HCT116 (cell line): ENCODE measurements around the gene NEURL4. TPM values are rescaled to one million over a fixed set of nuclear protein-coding genes. Genes with fewer than 3 reads are reported as not detected.
A peak's percentile ranks its signal among the peaks of the same experiment; 100 is the strongest.

ENCODE experiments used
- CBX3 ChIP-seq: IDR thresholded peaks from 2 replicates; pipeline ENCODE4 v1.6.1; 2012; ENCODE audit warnings: low read depth
- EGR1 ChIP-seq: IDR thresholded peaks from 2 replicates; pipeline ENCODE4 v1.6.1; 2012; ENCODE audit warnings: low read depth
- EZH2phosphoT487 ChIP-seq: fragments of 200-600 bp; IDR thresholded peaks from 2 replicates; pipeline ENCODE4 v1.6.1; 2018; ENCODE audit warnings: antibody characterized with exemption, borderline replicate concordance
- REST ChIP-seq: IDR thresholded peaks from 2 replicates; pipeline ENCODE4 v1.6.1; 2012; ENCODE audit warnings: low read depth
- ZBTB33 ChIP-seq: IDR thresholded peaks from 2 replicates; pipeline ENCODE4 v1.6.1; 2011; ENCODE audit warnings: mild to moderate bottlenecking, low read length, moderate library complexity; ENCODE audit not compliant: insufficient replicate concordance; ENCODE audit errors: extremely low read depth
- ZFX ChIP-seq: fragments of 450-650 bp; IDR thresholded peaks from 2 replicates; pipeline ENCODE4 v1.6.1; 2017
- total RNA-seq: library from RNA; stranded (reverse); gene quantifications from one replicate; pipeline ENCODE4 v1.2.1, GENCODE V29; 2021; ENCODE audit not compliant: unreplicated experiment
- TF ChIP-seq, protein P1 (sequence below), 3 experiments: fragments of 200-600 bp in 1 of 3; sonication (generic) in 1 of 3; IDR thresholded peaks in 2 of 3; conservative IDR thresholded peaks in 1 of 3; 2 replicates each; pipeline ENCODE4 v1.5.1; 2012 to 2017; ENCODE audit warnings: low read depth in 2 of 3, low read length in 2 of 3, antibody characterized with exemption in 1 of 3, borderline replicate concordance in 1 of 3, control low read depth in 1 of 3, mild to moderate bottlenecking in 1 of 3, mixed read lengths in 1 of 3, mixed run types in 1 of 3, moderate library complexity in 1 of 3; ENCODE audit not compliant: insufficient read depth in 1 of 3
- TF ChIP-seq, protein P2 (sequence below): IDR thresholded peaks from 2 replicates; pipeline ENCODE4 v1.6.1; 2012

Gene NEURL4
- total RNA-seq, 1 experiment from 2014 or later: 56.9 TPM

DNA sequence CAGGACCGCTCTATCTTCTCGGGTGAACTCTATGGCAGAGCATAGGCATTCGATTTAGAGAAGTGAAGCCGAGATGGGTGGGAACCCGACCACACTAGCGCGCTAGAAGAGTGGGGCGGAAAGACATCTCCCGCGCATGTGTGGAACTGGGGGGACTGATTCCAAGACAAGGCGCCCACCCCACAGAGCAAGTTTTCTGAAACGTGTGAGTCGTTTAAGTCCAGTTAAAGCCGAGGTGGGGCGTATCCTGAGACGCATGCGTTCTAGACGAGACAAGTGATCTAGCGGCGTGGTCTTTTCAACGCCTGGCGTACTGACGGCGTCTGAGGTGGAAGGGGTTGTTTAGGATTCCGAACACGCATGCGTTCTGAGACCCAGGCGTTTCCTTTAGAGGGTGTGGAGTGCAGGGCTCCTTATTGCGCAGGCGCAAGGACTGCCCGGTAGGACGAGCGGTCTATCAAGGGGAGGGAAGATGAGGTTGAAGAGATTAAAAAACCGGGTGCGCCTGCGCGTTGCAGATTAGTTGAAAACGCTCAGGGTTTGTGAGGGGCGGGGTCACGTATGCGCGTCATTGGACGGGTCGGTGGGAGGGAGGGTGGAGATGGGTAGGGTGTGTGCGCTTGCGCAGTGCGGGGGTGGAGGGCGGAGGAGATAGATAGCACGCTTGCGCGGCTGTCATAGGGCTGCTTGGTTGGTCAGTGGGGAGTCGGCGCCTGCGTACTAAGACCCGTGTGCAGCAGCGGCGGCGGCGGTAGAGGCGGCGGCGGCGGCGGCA lies 22.0 kb downstream of the NEURL4 start, which contains the start of gene EIF5A (continued):
- TF ChIP-seq ZBTB33 (no peak), EZH2phosphoT487 (no peak), ZFX (no peak), CBX3 (no peak), REST (no peak), EGR1 (peak; percentile 100)
- TF ChIP-seq, protein P1, sequence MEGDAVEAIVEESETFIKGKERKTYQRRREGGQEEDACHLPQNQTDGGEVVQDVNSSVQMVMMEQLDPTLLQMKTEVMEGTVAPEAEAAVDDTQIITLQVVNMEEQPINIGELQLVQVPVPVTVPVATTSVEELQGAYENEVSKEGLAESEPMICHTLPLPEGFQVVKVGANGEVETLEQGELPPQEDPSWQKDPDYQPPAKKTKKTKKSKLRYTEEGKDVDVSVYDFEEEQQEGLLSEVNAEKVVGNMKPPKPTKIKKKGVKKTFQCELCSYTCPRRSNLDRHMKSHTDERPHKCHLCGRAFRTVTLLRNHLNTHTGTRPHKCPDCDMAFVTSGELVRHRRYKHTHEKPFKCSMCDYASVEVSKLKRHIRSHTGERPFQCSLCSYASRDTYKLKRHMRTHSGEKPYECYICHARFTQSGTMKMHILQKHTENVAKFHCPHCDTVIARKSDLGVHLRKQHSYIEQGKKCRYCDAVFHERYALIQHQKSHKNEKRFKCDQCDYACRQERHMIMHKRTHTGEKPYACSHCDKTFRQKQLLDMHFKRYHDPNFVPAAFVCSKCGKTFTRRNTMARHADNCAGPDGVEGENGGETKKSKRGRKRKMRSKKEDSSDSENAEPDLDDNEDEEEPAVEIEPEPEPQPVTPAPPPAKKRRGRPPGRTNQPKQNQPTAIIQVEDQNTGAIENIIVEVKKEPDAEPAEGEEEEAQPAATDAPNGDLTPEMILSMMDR (IDR thresholded peaks at IDR 0.05 in 2 of 3, conservative IDR thresholded peaks at IDR 0.05 in 1 of 3; ENCODE audit: borderline replicate concordance in 1 of 3, insufficient read depth in 1 of 3, low read depth in 2 of 3, low read length in 2 of 3): no peak
- TF ChIP-seq, protein P2, sequence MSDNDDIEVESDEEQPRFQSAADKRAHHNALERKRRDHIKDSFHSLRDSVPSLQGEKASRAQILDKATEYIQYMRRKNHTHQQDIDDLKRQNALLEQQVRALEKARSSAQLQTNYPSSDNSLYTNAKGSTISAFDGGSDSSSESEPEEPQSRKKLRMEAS: no peak; the same call in none of the 2 replicates
